DOHH2 (cell line): ENCODE data around the gene RIOX2.

Source experiments
- CTCF ChIP-seq: fragments of 200-600 bp; sonication (generic); IDR thresholded peaks from one replicate; pipeline ENCODE4 v1.5.1; 2014; ENCODE audit warnings: antibody characterized with exemption, mild to moderate bottlenecking, low read depth, low read length; ENCODE audit not compliant: poor library complexity, severe bottlenecking
- EZH2phosphoT487 ChIP-seq: fragments of 200-600 bp; sonication (generic); IDR thresholded peaks from 2 replicates; pipeline ENCODE4 v1.6.1; 2017; ENCODE audit warnings: borderline replicate concordance, mild to moderate bottlenecking, antibody characterized with exemption, low read length, moderate library complexity, mixed read lengths

GRCh38 chr3:97930018-97930417, 42.2 kb downstream of the RIOX2 start:
- TF ChIP-seq CTCF (no peak), EZH2phosphoT487 (no peak)
